GM21576 (cell line): ENCODE data around the gene OR13C2.
"Not testable (repeated sequence)": the region's sequence is repeated elsewhere in the genome, so short reads cannot be mapped to it uniquely, and the experiment has no call there.

ENCODE experiments used
- ATAC-seq: cut with Tn5 transposase; IDR thresholded peaks from one replicate; pipeline ENCODE4 v1.9.1; 2021; ENCODE audit warnings: mild to moderate bottlenecking, moderate library complexity; ENCODE audit not compliant: unreplicated experiment

OR13C2 gene

DNA sequence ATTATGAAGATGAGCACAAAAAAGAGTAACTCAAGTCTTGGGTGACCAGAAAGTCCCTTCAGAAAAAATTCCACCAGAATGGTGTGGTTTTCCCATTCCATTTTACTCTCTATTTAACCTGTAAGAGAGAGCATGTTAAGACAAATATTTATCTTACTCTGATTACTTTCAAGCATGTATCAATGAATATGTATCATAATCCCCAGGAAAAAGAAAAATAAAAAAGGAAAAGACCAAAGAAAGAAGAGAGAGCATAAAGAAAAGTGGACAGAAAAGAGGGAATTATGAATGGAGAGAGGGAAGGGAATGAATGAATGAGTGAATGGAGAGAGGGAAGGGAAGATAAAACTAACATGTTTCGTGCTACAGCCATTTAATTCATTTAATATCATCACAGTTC, at the start of gene OR13C2:
OR13C2 (minus strand) TSS at position 101 of the 400 bp plus-strand sequence; CDS start at position 101, 0 bp downstream.
- ATAC-seq = not testable (repeated sequence)

GRCh38 chr9:104635456-104635855, 30.0 kb upstream of the OR13C2 start:
- ATAC-seq = no peak

GRCh38 chr9:104633976-104634520, 28.6 kb upstream of the OR13C2 start:
- ATAC-seq = no peak

DNA sequence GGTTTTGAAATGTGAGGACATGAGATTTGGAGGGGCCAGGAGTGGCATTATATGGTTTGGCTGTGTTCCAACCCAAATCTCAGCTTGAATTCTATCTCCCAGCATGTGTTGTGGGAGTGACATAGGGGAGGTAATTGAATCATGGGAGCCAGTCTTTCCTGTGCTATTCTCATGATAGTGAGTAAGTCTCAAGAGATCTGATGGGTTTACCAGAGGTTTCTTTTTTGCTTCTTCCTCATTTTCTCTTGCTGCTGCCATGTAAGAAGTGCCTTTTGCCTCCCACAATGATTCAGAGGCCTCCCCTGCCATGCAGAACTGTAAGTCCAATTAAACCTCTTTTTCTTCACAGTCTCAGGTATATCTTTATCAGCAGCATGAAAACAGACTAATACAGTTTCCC, 20.5 kb upstream of the OR13C2 start:
- not testable (repeated sequence) for ATAC-seq

DNA sequence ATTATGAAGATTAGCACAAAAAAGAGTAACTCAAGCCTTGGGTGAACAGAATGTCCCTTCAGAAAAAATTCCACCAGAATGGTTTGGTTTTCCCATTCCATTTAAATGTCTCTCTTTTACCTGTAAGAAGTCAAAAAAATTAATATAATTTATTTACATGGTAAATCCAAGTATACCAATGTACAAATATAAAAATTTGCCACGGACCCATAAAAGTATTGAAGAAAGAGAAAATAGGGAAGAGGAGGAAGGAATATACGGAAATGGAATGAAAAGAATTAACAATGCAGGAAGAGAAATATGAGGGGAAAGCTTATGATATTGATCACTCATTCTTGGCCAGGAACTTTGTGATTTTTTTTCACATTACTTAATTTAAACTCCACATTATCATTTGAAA, 12.7 kb upstream of the OR13C2 start, which contains the start of gene OR13C9:
OR13C9 (minus strand) TSS at position 101 of the 400 bp plus-strand sequence; CDS start at position 101, 0 bp downstream.
- no peak for ATAC-seq

- ATAC-seq = no peak
Observed at GRCh38 chr9:104617418-104617817, 12.0 kb upstream of the OR13C2 start.

DNA sequence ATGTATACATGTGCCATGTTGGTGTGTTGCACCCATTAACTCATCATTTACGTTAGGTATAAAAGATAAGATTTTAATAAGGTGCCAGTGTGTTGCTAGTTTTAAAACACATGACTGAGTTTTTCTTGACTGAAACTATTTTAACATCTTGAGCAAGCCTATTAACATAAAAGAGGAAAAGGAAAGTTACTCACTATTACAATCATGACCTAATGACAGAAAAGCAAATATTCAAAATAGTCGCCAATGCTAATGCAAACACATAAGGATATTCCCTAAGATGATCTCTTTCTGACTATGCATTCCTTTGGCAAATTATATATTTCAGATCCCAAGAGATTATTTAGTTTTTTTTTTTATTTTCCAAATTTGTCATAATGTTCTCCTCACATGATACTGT, 5.8 kb upstream of the OR13C2 start:
- ATAC-seq = no peak

GRCh38 chr9:104608336-104608735, 2.9 kb upstream of the OR13C2 start:
- ATAC-seq = no peak

DNA sequence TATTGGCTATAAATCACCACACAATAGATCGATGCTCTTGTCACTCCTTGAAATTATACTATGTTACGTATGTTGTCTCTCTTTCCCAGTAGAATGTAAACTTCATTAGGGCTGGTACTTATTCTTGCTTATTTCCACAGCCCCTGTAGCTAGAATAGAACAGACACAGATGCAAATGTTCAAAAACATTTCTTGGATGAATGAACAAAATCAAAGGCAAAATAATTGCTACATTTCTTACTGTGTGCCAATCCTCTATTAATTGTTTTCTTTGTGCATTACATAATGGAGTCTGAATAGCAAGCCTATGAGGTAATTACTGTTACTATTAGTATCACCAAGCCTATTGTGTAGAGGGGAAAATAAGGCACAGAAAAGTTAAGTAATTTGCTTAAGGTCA, 725 bp upstream of the OR13C2 start:
- no peak for ATAC-seq

- ATAC-seq = no peak
Observed at GRCh38 chr9:104604801-104605200, 626 bp downstream of the OR13C2 start.

- ATAC-seq = not testable (repeated sequence)
Observed at GRCh38 chr9:104599313-104599712, 6.1 kb downstream of the OR13C2 start, which contains the start of gene OR13C5. OR13C5 (minus strand) TSS chr9:104599413; CDS start chr9:104599413, 0 bp downstream.

- ATAC-seq = not testable (repeated sequence)
Observed at GRCh38 chr9:104598749-104599148, 6.7 kb downstream of the OR13C2 start.

GRCh38 chr9:104589626-104590025, 15.8 kb downstream of the OR13C2 start:
- no peak for ATAC-seq

DNA sequence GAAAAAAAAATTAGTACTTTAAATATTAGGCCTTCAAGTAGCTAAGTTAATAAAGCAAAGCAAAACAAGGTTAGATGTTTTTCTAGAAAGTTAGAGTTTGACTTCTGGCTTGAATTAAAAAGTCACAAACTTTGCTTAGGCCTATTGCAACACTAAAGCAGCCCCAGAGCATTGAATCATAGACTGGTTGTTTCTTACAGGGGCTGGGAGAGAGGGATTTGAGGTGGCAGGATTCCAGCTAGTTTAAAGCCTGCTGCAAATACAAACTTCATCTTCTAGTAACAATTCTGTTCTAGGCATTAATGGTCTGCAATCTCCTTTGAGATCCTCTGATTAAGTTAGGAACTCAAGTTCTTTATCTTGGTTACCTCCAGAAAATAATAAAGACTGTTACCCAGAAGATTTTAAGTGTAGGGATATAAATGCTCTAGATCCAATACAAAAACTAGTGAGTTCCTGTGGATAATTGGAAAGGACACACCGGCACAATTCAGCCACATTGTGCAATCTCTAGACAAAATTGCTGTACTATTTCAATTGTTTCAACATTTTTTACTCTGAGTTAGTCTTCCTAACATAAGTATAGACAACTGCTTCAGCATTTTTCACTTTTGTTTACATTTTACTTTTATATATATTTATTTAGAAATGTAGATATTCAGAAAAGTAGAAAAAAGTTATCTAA, 18.8 kb downstream of the OR13C2 start:
- ATAC-seq = no peak

- no peak for ATAC-seq
Observed at GRCh38 chr9:104580562-104580961, 24.9 kb downstream of the OR13C2 start.

- ATAC-seq = no peak
Observed at GRCh38 chr9:104577263-104577662, 28.2 kb downstream of the OR13C2 start.

GRCh38 chr9:104575456-104575855, 30.0 kb downstream of the OR13C2 start:
- ATAC-seq = no peak

DNA sequence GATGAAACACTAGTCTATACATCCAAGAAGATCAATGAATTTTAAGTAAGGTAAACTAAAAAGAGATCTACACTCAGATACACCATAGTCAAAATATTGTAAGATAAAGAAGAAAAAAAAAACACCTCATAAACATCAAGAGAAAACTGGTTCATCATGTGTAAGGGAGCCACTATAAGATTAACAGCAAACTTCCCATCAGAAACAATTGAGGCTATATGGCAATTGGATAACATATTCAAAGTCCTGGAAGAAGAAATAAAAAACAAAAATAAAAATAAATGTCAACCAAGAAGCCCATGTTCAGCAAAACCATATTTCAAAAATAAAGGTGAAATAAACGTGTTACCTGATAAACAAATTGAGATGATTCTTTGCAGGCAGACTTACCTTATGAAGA, 32.8 kb downstream of the OR13C2 start:
- ATAC-seq = no peak

DNA sequence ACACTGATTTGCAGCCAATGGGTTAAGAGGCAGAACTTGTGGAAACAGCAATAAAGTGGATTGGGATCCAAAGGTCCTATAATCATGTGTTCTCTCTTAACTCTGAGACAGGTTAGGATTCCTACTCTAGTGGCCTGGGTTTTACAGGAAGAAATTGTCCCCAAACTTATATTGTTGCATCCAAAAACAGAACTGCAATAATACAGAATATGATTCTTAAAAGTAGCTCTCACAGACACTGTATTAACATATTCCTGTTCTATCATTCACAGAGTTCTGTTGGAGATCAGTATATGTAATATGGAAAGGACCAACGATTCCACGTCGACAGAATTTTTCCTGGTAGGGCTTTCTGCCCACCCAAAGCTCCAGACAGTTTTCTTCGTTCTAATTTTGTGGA, 36.6 kb downstream of the OR13C2 start, which contains the start of gene OR13C8:
OR13C8 (plus strand) TSS at position 301 of the 400 bp plus-strand sequence; CDS start at position 301, 0 bp downstream.
- no peak for ATAC-seq

DNA sequence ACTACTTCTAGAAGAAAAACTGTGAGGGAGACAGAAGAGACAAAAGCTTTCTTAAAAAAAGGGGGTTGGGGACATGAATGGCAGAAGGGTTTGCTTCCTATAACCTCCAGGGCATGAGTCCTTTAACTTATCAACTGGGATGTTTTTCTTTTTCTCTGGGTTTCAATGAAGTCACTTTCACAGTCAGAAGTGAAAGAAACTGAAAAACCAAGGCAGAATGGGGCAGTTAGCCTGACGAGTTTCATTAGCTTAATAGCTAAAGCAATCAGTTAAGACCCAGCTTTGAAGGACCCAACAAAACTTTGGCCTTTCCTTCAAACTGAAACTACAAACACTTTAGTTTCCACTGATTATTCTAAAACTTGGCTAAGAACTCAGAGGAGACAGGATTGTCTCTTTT, 41.1 kb downstream of the OR13C2 start:
- no peak for ATAC-seq

GRCh38 chr9:104556830-104557634, 48.4 kb downstream of the OR13C2 start:
- no peak for ATAC-seq

DNA sequence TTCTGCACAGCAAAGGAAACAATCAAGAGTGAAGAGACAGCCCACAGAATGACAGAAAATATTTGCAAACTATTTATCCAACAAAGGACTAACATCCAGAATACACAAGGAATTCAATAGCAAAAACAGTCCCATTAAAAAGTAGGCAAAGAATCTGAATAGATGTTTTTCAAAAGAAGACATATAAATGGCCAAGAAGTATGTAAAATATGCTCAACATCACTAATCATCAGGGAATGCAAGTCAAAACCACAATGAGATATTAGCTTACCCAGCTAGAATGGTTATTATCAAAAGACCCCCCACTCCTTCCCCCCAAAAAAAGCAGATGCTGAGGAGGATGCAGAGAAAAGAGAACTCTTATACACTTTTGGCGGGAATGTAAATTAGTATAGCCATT, 49.9 kb downstream of the OR13C2 start:
- ATAC-seq = no peak
